ENCODE data around the gene LRP6.

DNA sequence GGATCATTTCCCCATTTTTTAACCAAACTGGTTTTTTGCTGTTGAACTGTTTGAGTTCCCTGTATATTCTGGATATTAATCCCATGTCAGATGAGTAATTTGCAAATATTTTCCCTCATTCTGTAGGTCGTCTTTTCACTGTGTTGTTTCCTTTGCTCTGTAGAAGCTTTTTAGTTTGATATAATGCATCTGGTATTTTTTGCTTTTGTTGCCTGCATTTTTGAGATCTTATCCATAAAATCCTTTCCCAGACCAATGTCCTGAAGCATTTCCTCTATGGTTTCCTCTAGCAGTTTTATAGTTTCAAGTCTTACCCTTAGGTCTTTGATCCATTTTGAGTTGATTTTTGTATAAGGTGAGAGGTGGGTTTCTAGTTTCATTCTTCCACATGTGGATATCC, 71.3 kb downstream of the LRP6 start:
- no peak for TF ChIP-seq CREB1 (IDR thresholded peaks at IDR 0.05; ENCODE audit: low read depth)
- TF ChIP-seq EGR1 (IDR thresholded peaks at IDR 0.05), result no peak
- TF ChIP-seq, protein P1, sequence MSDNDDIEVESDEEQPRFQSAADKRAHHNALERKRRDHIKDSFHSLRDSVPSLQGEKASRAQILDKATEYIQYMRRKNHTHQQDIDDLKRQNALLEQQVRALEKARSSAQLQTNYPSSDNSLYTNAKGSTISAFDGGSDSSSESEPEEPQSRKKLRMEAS (IDR thresholded peaks at IDR 0.05), result no peak
- TF ChIP-seq CEBPB (IDR thresholded peaks at IDR 0.05), result no peak
- TF ChIP-seq RAD21 (IDR thresholded peaks at IDR 0.05; ENCODE audit: low read depth), result no peak
- TF ChIP-seq TAF1 (IDR thresholded peaks at IDR 0.05; ENCODE audit: low read depth), result no peak
- TF ChIP-seq, protein P2, sequence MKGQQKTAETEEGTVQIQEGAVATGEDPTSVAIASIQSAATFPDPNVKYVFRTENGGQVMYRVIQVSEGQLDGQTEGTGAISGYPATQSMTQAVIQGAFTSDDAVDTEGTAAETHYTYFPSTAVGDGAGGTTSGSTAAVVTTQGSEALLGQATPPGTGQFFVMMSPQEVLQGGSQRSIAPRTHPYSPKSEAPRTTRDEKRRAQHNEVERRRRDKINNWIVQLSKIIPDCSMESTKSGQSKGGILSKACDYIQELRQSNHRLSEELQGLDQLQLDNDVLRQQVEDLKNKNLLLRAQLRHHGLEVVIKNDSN (IDR thresholded peaks at IDR 0.05), result no peak
- no peak for TF ChIP-seq EP300 (IDR thresholded peaks at IDR 0.05; ENCODE audit: borderline replicate concordance)

Measured in Ishikawa (cell line).